Tibial nerve (tissue), 3 donors: ENCODE measurements around the gene CRYL1.

Experiments
- POLR2A ChIP-seq, 2 donors: fragments of 450-650 bp; IDR thresholded peaks; one replicate each; pipeline ENCODE4 v1.6.1; 2017; ENCODE audit warnings: antibody characterized with exemption in 2 of 2, mild to moderate bottlenecking in 2 of 2, moderate library complexity in 2 of 2
- TF ChIP-seq, protein P1 (sequence below), 5 experiments: fragments of 200-600 bp in 3 of 5; fragments of 450-650 bp in 2 of 5; sonication (generic) in 3 of 5; IDR thresholded peaks; one replicate each; pipeline ENCODE4 v1.5.1; 2016 to 2019; ENCODE audit warnings: antibody characterized with exemption in 5 of 5, mild to moderate bottlenecking in 3 of 5, moderate library complexity in 2 of 5

DNA sequence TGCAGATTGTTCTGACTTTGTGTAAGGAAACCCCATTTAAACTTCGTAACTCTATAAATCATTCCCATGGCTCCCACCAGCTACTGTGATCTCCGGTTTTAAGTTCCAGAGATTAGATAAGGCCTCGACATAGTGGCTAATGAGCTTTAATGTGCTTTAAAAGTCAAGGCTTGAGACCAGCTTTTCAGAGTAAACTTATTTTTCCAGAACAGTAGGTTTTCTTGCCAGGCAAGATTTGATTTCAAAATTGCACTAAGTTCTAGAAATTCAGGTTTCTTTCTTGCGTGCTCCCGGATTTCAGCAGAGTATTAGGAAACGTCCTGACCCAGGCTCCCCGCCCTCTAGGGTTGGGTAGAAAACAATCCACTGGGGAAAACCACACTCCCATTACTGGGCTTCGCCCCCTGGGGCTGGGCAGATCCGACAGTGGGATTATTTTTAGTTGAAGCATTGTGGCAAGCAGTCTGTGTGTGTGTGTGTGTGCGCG, 43.3 kb downstream of the CRYL1 start:
- TF ChIP-seq, protein P1, sequence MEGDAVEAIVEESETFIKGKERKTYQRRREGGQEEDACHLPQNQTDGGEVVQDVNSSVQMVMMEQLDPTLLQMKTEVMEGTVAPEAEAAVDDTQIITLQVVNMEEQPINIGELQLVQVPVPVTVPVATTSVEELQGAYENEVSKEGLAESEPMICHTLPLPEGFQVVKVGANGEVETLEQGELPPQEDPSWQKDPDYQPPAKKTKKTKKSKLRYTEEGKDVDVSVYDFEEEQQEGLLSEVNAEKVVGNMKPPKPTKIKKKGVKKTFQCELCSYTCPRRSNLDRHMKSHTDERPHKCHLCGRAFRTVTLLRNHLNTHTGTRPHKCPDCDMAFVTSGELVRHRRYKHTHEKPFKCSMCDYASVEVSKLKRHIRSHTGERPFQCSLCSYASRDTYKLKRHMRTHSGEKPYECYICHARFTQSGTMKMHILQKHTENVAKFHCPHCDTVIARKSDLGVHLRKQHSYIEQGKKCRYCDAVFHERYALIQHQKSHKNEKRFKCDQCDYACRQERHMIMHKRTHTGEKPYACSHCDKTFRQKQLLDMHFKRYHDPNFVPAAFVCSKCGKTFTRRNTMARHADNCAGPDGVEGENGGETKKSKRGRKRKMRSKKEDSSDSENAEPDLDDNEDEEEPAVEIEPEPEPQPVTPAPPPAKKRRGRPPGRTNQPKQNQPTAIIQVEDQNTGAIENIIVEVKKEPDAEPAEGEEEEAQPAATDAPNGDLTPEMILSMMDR (IDR thresholded peaks at IDR 0.05): no peak
- no peak for TF ChIP-seq POLR2A (IDR thresholded peaks at IDR 0.05)
